Measurements from ENCODE around the gene CDH4. TPM values are rescaled to one million over a fixed set of nuclear protein-coding genes. Genes with fewer than 3 reads are reported as not detected.

CDH4 gene
- total RNA-seq, 1 donor from 2014 or later = 0.06 TPM

- no peaks in the 10 kb centered on the region for H3K9me3 ChIP-seq
- TF ChIP-seq, protein P1, sequence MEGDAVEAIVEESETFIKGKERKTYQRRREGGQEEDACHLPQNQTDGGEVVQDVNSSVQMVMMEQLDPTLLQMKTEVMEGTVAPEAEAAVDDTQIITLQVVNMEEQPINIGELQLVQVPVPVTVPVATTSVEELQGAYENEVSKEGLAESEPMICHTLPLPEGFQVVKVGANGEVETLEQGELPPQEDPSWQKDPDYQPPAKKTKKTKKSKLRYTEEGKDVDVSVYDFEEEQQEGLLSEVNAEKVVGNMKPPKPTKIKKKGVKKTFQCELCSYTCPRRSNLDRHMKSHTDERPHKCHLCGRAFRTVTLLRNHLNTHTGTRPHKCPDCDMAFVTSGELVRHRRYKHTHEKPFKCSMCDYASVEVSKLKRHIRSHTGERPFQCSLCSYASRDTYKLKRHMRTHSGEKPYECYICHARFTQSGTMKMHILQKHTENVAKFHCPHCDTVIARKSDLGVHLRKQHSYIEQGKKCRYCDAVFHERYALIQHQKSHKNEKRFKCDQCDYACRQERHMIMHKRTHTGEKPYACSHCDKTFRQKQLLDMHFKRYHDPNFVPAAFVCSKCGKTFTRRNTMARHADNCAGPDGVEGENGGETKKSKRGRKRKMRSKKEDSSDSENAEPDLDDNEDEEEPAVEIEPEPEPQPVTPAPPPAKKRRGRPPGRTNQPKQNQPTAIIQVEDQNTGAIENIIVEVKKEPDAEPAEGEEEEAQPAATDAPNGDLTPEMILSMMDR (IDR thresholded peaks at IDR 0.05) = no peak
- H3K27ac ChIP-seq = no peak overlapping the region
- H3K4me3 ChIP-seq = no peak overlapping the region
- peak; percentile 38 for DNase-seq
- no peak for ATAC-seq
- H3K27me3 ChIP-seq (ENCODE audit: low read depth) = peaks cover 37% of the 10 kb centered on the region
- no peaks in the 10 kb centered on the region for H3K4me1 ChIP-seq
- H3K36me3 ChIP-seq = no peaks in the 10 kb centered on the region
- intact Hi-C loops (cut with DNase I) = no loop called here
Measured at GRCh38 chr20:61903575-61904340, 651.7 kb downstream of the CDH4 start.

DNA sequence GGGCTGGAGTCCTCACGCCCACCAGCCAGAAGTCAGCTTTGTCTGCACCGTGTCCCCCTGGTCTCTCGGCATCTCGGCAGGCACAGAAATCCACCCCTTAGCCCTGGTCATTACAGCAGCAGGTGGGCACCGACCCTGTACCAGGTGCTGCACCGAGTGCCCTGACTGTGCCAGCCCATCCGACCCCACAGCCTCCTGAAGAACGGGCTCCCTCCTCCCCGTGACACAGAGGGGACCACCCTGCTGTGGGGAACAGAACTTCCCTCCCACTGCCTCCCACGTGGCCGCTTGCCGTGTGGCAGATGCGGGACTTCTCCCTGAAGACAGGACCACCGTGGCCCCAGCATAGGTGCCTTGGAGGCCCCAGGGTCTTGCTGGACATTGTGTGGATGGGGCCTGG, 652.4 kb downstream of the CDH4 start:
- TF ChIP-seq, protein P1 (IDR thresholded peaks at IDR 0.05) = no peak
- intact Hi-C loops (cut with DNase I) = no loop called here
- Histone ChIP-seq H3K9me3 (no peaks in the 10 kb centered on the region), H3K4me3 (no peak overlapping the region), H3K27ac (no peak overlapping the region), H3K36me3 (no peaks in the 10 kb centered on the region), H3K27me3 (ENCODE audit: low read depth) (peaks cover 37% of the 10 kb centered on the region), H3K4me1 (no peaks in the 10 kb centered on the region)
- DNase-seq (peak; percentile 41), ATAC-seq (no peak)

DNA sequence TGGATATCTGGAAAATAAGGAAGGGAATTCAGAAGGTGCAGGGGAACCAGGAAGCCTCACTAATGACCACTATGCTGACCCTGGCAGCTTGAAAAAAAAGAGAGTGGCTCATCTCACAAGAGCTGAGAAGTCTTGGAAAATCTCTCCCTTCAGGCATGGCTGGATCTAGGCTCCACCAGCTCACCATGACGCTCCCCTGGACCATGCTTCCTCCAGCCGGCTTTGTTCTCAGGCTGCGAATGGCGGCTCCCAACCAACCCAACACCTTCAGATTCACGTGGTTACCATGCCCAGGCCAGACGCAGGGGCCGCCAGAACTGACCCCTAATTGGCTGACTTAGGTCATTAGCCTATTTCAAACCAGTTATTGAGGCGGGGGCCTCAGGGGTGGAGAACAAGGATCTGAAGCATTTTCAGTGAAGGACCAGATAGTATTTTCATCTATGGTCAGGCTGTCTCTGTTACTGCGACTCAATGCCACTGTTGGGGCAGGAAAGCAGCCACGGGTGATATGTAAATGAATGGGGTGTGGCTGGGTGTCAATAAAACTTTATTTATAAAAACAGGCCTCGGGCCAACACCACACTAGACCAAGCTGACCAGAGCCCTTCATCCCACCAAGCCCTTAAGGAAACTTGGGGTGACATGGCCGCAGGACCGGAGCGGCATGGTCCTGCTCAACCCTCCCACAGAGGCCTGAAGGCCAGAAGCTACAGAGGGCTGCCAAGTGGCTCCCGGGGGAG, 653.9 kb downstream of the CDH4 start:
- Histone ChIP-seq H3K27me3 (ENCODE audit: low read depth) (peaks cover 27% of the 10 kb centered on the region), H3K4me3 (no peak overlapping the region), H3K4me1 (no peaks in the 10 kb centered on the region), H3K9me3 (peaks cover under 1% of the 10 kb centered on the region), H3K27ac (no peak overlapping the region), H3K36me3 (no peaks in the 10 kb centered on the region)
- DNase-seq (peak; percentile 21), ATAC-seq (no peak)
- intact Hi-C loops (cut with DNase I) = no loop called here
- TF ChIP-seq, protein P1 (IDR thresholded peaks at IDR 0.05) = no peak

GRCh38 chr20:61907081-61907891, 655.2 kb downstream of the CDH4 start:
- peaks cover 20% of the 10 kb centered on the region for H3K27me3 ChIP-seq (ENCODE audit: low read depth)
- no peak for ATAC-seq
- H3K4me3 ChIP-seq = no peak overlapping the region
- no peaks in the 10 kb centered on the region for H3K4me1 ChIP-seq
- DNase-seq = peak; percentile 32
- H3K36me3 ChIP-seq = no peaks in the 10 kb centered on the region
- peaks cover 3% of the 10 kb centered on the region for H3K9me3 ChIP-seq
- intact Hi-C loops (cut with DNase I) = no loop called here
- TF ChIP-seq, protein P1 (IDR thresholded peaks at IDR 0.05) = no peak
- H3K27ac ChIP-seq = no peak overlapping the region
